GM19099 (cell line): Measurements from ENCODE around the gene ADGB.

Experiments
- POLR2A ChIP-seq: IDR thresholded peaks from 3 replicates; pipeline ENCODE4 v1.6.1; 2011; ENCODE audit warnings: low read depth; ENCODE audit not compliant: insufficient read length; ENCODE audit errors: extremely low read depth

ADGB gene

DNA sequence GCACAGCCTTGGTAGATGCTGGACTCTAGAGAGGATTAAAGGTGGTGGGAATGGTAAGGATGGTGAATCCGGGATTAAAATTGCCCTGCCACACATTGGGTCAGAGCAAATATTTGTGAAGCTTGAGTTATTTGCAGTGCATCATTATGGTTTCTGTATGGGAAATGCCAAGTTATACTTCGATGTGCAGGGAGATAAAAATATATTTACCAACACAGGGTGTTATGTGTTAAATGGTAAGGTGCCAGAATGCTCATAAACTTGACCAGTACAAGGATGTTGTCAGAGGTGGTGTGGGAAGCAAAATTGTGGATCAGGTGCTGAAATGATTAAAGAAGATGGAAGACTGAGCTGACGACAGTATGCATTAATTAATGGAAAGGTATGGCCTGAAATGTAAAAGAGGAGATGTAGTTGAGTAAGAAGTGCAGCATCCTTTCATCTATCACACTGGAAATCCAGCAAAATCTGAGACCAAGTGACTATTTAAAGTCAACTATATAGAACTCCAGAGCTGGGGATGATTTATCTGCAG, 262.3 kb downstream of the ADGB start:
- TF ChIP-seq POLR2A, result no peak

DNA sequence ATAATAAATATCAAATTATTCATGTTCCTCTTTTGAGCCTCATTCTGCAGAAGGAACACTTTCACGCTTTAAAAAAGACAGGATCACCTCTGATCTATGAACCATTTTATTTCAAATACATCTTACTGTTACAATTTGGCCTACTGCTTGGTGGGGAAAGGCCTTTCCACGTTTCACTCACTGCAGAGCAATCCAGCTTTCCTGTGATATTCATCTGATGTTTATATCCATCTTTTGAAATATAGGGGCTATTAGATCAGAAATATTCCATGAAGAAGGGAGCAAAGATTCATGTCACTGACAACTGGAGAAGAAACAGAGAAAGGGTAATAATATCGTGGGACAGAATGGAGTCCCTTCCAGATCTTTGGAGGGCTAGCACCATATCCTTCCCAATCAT, 262.9 kb downstream of the ADGB start:
- TF ChIP-seq POLR2A, result no peak

DNA sequence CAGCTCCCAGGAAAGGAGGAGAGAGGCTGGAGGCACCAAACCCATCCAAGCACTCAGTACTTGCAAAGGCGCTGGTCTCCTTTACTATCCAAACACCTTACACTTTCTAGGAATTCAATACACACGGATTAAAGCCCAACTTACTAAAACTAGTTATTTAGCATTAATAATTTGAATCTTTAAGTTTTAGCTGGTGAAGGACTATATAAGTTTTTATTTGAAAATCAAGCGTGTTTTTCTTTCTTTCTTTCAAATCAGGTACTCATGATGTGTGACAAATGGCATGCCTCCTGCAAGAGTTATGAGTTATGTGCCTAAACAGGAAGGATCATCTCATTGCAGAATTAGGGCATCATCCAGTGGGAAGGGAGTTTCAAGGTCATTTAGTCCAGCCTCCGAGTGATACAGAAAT, 263.7 kb downstream of the ADGB start:
- TF ChIP-seq POLR2A, result no peak

DNA sequence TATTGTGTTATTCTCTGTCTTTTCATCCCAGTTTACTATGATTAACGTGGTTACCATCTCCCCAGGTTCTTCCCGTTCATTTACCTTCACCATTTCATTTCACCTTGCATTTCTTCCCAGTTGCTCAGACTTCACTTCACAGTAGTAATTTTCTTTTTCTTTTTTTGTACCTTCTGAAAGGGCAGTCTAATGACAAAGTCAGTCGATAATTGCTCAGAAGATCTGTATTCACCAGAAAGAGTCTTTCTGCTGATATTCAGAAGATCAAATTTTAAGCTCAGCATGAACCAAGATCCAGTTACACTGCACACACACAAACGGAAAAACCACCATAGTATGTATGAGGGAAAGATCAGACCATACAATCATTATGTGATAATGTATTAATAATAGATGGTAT, 265.5 kb downstream of the ADGB start:
- no peak for TF ChIP-seq POLR2A

DNA sequence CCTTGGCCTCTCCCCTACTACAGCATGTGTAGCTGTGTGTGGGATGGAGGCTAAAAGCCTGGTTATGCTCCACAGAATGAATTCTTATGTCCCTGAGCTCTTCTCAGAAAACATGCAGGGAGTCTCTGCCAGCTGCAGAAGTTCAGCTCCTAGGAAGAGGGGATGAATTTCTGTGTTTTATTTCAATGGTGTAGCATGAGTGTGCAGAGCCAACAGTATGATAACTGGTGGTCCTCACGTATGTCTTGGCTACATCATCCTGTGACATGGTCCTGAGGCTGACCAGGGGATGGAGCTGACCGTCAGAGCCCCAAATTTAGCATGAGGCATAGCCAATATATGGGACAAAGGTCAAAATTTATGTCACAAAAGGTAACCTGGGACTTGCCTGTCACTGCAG, 266.1 kb downstream of the ADGB start:
- no peak for TF ChIP-seq POLR2A
